Ishikawa (cell line): ENCODE data around the gene AGFG2.

Experiments used
- CEBPB ChIP-seq: IDR thresholded peaks from 2 replicates; pipeline ENCODE4 v1.6.1; 2012
- CREB1 ChIP-seq: IDR thresholded peaks from 2 replicates; pipeline ENCODE4 v1.6.1; 2012; ENCODE audit warnings: low read depth
- EGR1 ChIP-seq: IDR thresholded peaks from 2 replicates; pipeline ENCODE4 v1.6.1; 2012
- EP300 ChIP-seq: IDR thresholded peaks from 2 replicates; pipeline ENCODE4 v1.6.1; 2012; ENCODE audit warnings: borderline replicate concordance
- FOXM1 ChIP-seq: IDR thresholded peaks from 2 replicates; pipeline ENCODE4 v1.6.1; 2012; ENCODE audit warnings: low read depth, borderline replicate concordance
- MAX ChIP-seq: IDR thresholded peaks from 2 replicates; pipeline ENCODE4 v1.6.1; 2012
- NFIC ChIP-seq: IDR thresholded peaks from 2 replicates; pipeline ENCODE4 v1.6.1; 2012
- RAD21 ChIP-seq: IDR thresholded peaks from 2 replicates; pipeline ENCODE4 v1.6.1; 2012; ENCODE audit warnings: low read depth
- TAF1 ChIP-seq: IDR thresholded peaks from 2 replicates; pipeline ENCODE4 v1.6.1; 2012; ENCODE audit warnings: low read depth, mild to moderate bottlenecking
- TCF12 ChIP-seq: IDR thresholded peaks from 2 replicates; pipeline ENCODE4 v1.6.1; 2012; ENCODE audit warnings: low read depth
- TEAD4 ChIP-seq: IDR thresholded peaks from 2 replicates; pipeline ENCODE4 v1.6.1; 2012
- YY1 ChIP-seq: IDR thresholded peaks from 2 replicates; pipeline ENCODE4 v1.6.1; 2012; ENCODE audit warnings: low read depth
- ZBTB7A ChIP-seq: IDR thresholded peaks from 2 replicates; pipeline ENCODE4 v1.6.1; 2012; ENCODE audit warnings: low read depth
- TF ChIP-seq, protein P1 (sequence below): IDR thresholded peaks from 2 replicates; pipeline ENCODE4 v1.6.1; 2012; ENCODE audit warnings: low read depth, mild to moderate bottlenecking
- TF ChIP-seq, protein P2 (sequence below): IDR thresholded peaks from 2 replicates; pipeline ENCODE4 v1.6.1; 2012

The AGFG2 gene

GRCh38 chr7:100538654-100539435 lies at the start of gene AGFG2:
AGFG2 (plus strand) TSS chr7:100539203; CDS start chr7:100539347, 144 bp downstream.
- TF ChIP-seq TEAD4 (peak; percentile 28; the same call in 1 of the 2 replicates), FOXM1 (peak; percentile 54; the same call in 1 of the 2 replicates), ZBTB7A (no peak), TCF12 (no peak), YY1 (no peak), EP300 (no peak), CREB1 (peak; percentile 70), NFIC (no peak), TAF1 (peak; percentile 60), EGR1 (peak; percentile 96), MAX (peak; percentile 92), CEBPB (no peak), RAD21 (no peak)
- TF ChIP-seq, protein P1, sequence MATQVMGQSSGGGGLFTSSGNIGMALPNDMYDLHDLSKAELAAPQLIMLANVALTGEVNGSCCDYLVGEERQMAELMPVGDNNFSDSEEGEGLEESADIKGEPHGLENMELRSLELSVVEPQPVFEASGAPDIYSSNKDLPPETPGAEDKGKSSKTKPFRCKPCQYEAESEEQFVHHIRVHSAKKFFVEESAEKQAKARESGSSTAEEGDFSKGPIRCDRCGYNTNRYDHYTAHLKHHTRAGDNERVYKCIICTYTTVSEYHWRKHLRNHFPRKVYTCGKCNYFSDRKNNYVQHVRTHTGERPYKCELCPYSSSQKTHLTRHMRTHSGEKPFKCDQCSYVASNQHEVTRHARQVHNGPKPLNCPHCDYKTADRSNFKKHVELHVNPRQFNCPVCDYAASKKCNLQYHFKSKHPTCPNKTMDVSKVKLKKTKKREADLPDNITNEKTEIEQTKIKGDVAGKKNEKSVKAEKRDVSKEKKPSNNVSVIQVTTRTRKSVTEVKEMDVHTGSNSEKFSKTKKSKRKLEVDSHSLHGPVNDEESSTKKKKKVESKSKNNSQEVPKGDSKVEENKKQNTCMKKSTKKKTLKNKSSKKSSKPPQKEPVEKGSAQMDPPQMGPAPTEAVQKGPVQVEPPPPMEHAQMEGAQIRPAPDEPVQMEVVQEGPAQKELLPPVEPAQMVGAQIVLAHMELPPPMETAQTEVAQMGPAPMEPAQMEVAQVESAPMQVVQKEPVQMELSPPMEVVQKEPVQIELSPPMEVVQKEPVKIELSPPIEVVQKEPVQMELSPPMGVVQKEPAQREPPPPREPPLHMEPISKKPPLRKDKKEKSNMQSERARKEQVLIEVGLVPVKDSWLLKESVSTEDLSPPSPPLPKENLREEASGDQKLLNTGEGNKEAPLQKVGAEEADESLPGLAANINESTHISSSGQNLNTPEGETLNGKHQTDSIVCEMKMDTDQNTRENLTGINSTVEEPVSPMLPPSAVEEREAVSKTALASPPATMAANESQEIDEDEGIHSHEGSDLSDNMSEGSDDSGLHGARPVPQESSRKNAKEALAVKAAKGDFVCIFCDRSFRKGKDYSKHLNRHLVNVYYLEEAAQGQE, result no peak
- TF ChIP-seq, protein P2, sequence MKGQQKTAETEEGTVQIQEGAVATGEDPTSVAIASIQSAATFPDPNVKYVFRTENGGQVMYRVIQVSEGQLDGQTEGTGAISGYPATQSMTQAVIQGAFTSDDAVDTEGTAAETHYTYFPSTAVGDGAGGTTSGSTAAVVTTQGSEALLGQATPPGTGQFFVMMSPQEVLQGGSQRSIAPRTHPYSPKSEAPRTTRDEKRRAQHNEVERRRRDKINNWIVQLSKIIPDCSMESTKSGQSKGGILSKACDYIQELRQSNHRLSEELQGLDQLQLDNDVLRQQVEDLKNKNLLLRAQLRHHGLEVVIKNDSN, result peak; percentile 16; the same call in 1 of the 2 replicates

- TF ChIP-seq CEBPB (no peak), TCF12 (no peak), CREB1 (no peak), YY1 (no peak), ZBTB7A (no peak), EP300 (no peak), FOXM1 (no peak), TAF1 (no peak)
Observed at GRCh38 chr7:100489824-100490223, 49.2 kb upstream of the AGFG2 start.

GRCh38 chr7:100490483-100491191 lies 48.4 kb upstream of the AGFG2 start:
- TF ChIP-seq NFIC (no peak), ZBTB7A (no peak), FOXM1 (no peak), CREB1 (no peak), MAX (no peak), EGR1 (no peak), RAD21 (no peak), TAF1 (no peak), TCF12 (no peak), YY1 (no peak), TEAD4 (no peak), CEBPB (no peak), EP300 (no peak)
- TF ChIP-seq, protein P2, result no peak
- TF ChIP-seq, protein P1, result no peak

DNA sequence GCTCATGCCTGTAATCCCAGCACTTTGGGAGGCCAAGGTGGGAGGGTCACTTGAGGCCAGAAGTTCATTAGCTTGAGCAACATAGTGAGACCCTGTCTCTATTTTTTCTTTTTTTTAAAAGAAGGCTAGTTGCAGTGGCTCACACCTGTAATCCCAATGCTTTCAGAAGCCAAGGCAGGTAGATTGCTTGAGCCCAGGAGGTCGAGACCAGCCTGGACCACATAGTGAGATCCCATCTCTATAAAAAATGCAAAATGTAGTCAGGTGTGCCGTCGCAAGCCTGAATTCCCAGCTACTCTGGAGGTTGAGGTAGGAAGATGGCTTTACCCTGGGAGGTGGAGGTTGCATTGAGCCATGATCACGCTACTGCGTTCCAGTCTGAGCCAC lies 47.8 kb upstream of the AGFG2 start:
- TF ChIP-seq NFIC, result no peak
- TF ChIP-seq TEAD4, result no peak
- no peak for TF ChIP-seq RAD21
- no peak for TF ChIP-seq ZBTB7A
- no peak for TF ChIP-seq CEBPB
- TF ChIP-seq TCF12, result no peak
- no peak for TF ChIP-seq EGR1
- TF ChIP-seq TAF1, result no peak
- no peak for TF ChIP-seq YY1
- TF ChIP-seq FOXM1, result no peak
- TF ChIP-seq, protein P2, result no peak
- TF ChIP-seq, protein P1, result no peak
- no peak for TF ChIP-seq CREB1
- TF ChIP-seq EP300, result no peak
- TF ChIP-seq MAX, result no peak
